Parathyroid adenoma (tissue), 2 donors: Measurements from ENCODE around the gene MSI2.

ENCODE experiments used
- H2AFZ ChIP-seq: fragments of 300-600 bp; sonication (generic); one replicate; pipeline ENCODE4 v1.7.0; 2017; ENCODE audit warnings: antibody characterized with exemption, mild to moderate bottlenecking
- H3K27ac ChIP-seq: fragments of 300-600 bp; sonication (generic); one replicate; pipeline ENCODE4 v1.7.0; 2017
- H3K27me3 ChIP-seq: fragments of 300-600 bp; sonication (generic); one replicate; pipeline ENCODE4 v1.7.0; 2017; ENCODE audit warnings: low read length; ENCODE audit not compliant: control insufficient read depth, insufficient read depth
- H3K36me3 ChIP-seq: fragments of 300-600 bp; sonication (generic); one replicate; pipeline ENCODE4 v1.7.0; 2017; ENCODE audit warnings: low read length; ENCODE audit not compliant: control insufficient read depth, insufficient read depth
- H3K4me1 ChIP-seq: fragments of 300-600 bp; sonication (generic); one replicate; pipeline ENCODE4 v1.7.0; 2017; ENCODE audit warnings: control low read depth
- H3K4me2 ChIP-seq: fragments of 300-600 bp; sonication (generic); one replicate; pipeline ENCODE4 v1.7.0; 2017; ENCODE audit warnings: low read length
- H3K4me3 ChIP-seq: fragments of 300-600 bp; sonication (generic); one replicate; pipeline ENCODE4 v1.7.0; 2017; ENCODE audit warnings: low read depth, low read length
- H3K79me2 ChIP-seq: fragments of 300-600 bp; sonication (generic); one replicate; pipeline ENCODE4 v1.7.0; 2017; ENCODE audit warnings: control low read depth
- H3K9ac ChIP-seq: fragments of 300-600 bp; sonication (generic); one replicate; pipeline ENCODE4 v1.7.0; 2017; ENCODE audit warnings: mild to moderate bottlenecking
- H3K9me3 ChIP-seq: fragments of 300-600 bp; sonication (generic); one replicate; pipeline ENCODE4 v1.7.0; 2017; ENCODE audit warnings: low read length; ENCODE audit not compliant: control insufficient read depth
- TF ChIP-seq, protein P1 (sequence below): fragments of 300-600 bp; sonication (generic); IDR thresholded peaks from one replicate; pipeline ENCODE4 v1.7.0; 2017; ENCODE audit warnings: antibody characterized with exemption, mild to moderate bottlenecking
- donor health status: primary hyperparathyroidism.

MSI2 gene

DNA sequence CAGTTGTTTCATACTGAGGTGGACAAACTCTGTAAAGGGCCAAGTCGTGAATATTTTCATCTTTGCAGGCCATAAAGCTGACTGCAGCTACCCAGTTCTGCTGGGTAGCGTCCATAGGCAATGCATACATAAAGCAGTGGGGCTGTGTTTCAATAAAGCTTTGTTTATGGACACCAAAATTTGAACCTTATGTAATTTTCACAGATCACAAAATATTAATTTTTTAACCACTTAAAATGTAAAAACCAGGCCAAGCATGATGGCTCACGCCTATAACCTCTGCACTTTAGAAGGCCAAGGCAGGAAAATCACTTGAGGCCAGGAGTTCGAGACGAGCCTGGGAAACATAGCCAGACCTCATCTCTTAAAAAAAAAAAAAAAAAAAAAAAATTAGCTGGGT lies 340.8 kb downstream of the MSI2 start:
- Histone ChIP-seq H3K4me2 (no peak overlapping the region), H3K36me3 (no peaks in the 10 kb centered on the region), H3K27me3 (no peaks in the 10 kb centered on the region), H3K9ac (no peak overlapping the region), H3K27ac (no peak overlapping the region), H3K79me2 (peaks cover 6% of the 10 kb centered on the region), H3K9me3 (no peaks in the 10 kb centered on the region), H3K4me1 (peaks cover 26% of the 10 kb centered on the region), H2AFZ (no peak overlapping the region), H3K4me3 (no peak overlapping the region)
- TF ChIP-seq, protein P1, sequence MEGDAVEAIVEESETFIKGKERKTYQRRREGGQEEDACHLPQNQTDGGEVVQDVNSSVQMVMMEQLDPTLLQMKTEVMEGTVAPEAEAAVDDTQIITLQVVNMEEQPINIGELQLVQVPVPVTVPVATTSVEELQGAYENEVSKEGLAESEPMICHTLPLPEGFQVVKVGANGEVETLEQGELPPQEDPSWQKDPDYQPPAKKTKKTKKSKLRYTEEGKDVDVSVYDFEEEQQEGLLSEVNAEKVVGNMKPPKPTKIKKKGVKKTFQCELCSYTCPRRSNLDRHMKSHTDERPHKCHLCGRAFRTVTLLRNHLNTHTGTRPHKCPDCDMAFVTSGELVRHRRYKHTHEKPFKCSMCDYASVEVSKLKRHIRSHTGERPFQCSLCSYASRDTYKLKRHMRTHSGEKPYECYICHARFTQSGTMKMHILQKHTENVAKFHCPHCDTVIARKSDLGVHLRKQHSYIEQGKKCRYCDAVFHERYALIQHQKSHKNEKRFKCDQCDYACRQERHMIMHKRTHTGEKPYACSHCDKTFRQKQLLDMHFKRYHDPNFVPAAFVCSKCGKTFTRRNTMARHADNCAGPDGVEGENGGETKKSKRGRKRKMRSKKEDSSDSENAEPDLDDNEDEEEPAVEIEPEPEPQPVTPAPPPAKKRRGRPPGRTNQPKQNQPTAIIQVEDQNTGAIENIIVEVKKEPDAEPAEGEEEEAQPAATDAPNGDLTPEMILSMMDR, result no peak

- Histone ChIP-seq H2AFZ (no peak overlapping the region), H3K79me2 (peaks cover 9% of the 10 kb centered on the region), H3K27me3 (no peaks in the 10 kb centered on the region), H3K27ac (peak overlapping the region; percentile 17), H3K9me3 (no peaks in the 10 kb centered on the region), H3K4me2 (no peak overlapping the region), H3K4me1 (peaks cover 24% of the 10 kb centered on the region), H3K4me3 (no peak overlapping the region), H3K36me3 (no peaks in the 10 kb centered on the region), H3K9ac (no peak overlapping the region)
- TF ChIP-seq, protein P1, result peak; percentile 84
Measured at GRCh38 chr17:57597531-57598453, 341.5 kb downstream of the MSI2 start.

- Histone ChIP-seq H3K4me1 (peaks cover 37% of the 10 kb centered on the region), H3K27me3 (no peaks in the 10 kb centered on the region), H3K9me3 (no peaks in the 10 kb centered on the region), H3K4me3 (no peak overlapping the region), H3K4me2 (no peak overlapping the region), H3K9ac (no peak overlapping the region), H3K79me2 (peaks cover 11% of the 10 kb centered on the region), H2AFZ (no peak overlapping the region), H3K36me3 (no peaks in the 10 kb centered on the region), H3K27ac (peak overlapping the region; percentile 36)
- TF ChIP-seq, protein P1, result no peak
Measured at GRCh38 chr17:57599271-57600045, 343.1 kb downstream of the MSI2 start.

- no peak overlapping the region for H3K9ac ChIP-seq
- no peak overlapping the region for H3K4me3 ChIP-seq
- no peak overlapping the region for H3K4me2 ChIP-seq
- H3K27ac ChIP-seq, result peak overlapping the region; percentile 36
- H3K36me3 ChIP-seq, result no peaks in the 10 kb centered on the region
- TF ChIP-seq, protein P1, result no peak
- H3K27me3 ChIP-seq, result no peaks in the 10 kb centered on the region
- H3K4me1 ChIP-seq, result peaks cover 43% of the 10 kb centered on the region
- H3K79me2 ChIP-seq, result peaks cover 11% of the 10 kb centered on the region
- H3K9me3 ChIP-seq, result no peaks in the 10 kb centered on the region
- H2AFZ ChIP-seq, result no peak overlapping the region
Measured at GRCh38 chr17:57600074-57600473, 343.8 kb downstream of the MSI2 start.
